Measurements from ENCODE around the gene PDK2.

The PDK2 gene

GRCh38 chr17:50091918-50092285 lies 3.2 kb upstream of the PDK2 start:
- Histone ChIP-seq H3K9me2 (replicated peaks; ENCODE audit: control insufficient read depth, low read length) (no peaks in the 10 kb centered on the region), H3K27ac (ENCODE audit: low read depth, low read length) (no peak overlapping the region)

GRCh38 chr17:50093246-50093645 lies 1.9 kb upstream of the PDK2 start:
- no peak for TF ChIP-seq EZH2phosphoT487 (IDR thresholded peaks at IDR 0.05; ENCODE audit: borderline replicate concordance, low read length)
- TF ChIP-seq CTCF (IDR thresholded peaks at IDR 0.05; ENCODE audit: low read depth, low read length, poor library complexity, severe bottlenecking), result no peak
- peaks cover 20% of the 10 kb centered on the region for H3K4me1 ChIP-seq (ENCODE audit: control insufficient read depth, low read length)
- H3K9me3 ChIP-seq (ENCODE audit: control insufficient read depth, insufficient read depth, low read length), result no peaks in the 10 kb centered on the region
- no peaks in the 10 kb centered on the region for H3K9me2 ChIP-seq (replicated peaks; ENCODE audit: control insufficient read depth, low read length)
- no peaks in the 10 kb centered on the region for H3K36me3 ChIP-seq (ENCODE audit: control insufficient read depth, low read length)
- H3K27ac ChIP-seq (ENCODE audit: low read depth, low read length), result no peak overlapping the region
- H3K27me3 ChIP-seq (ENCODE audit: control insufficient read depth, low read length), result no peaks in the 10 kb centered on the region
- peaks cover 5% of the 10 kb centered on the region for H3K79me2 ChIP-seq (ENCODE audit: control insufficient read depth, low read length)
- H3F3A ChIP-seq (ENCODE audit: control insufficient read depth, insufficient read depth), result no peaks in the 10 kb centered on the region
- no peak overlapping the region for H3K4me3 ChIP-seq (ENCODE audit: low read length)
- H4K20me1 ChIP-seq (ENCODE audit: control insufficient read depth, insufficient read depth, low read depth, low read length), result no peaks in the 10 kb centered on the region
- no peak overlapping the region for H3K4me2 ChIP-seq (ENCODE audit: low read length)

More at GRCh38 chr17:50091918-50092285, 3.2 kb upstream of the PDK2 start:
- no peak overlapping the region for H3K4me2 ChIP-seq (ENCODE audit: low read length)
- no peak overlapping the region for H3K4me3 ChIP-seq (ENCODE audit: low read length)
- no peak for TF ChIP-seq CTCF (IDR thresholded peaks at IDR 0.05; ENCODE audit: low read depth, low read length, poor library complexity, severe bottlenecking)
- TF ChIP-seq EZH2phosphoT487 (IDR thresholded peaks at IDR 0.05; ENCODE audit: borderline replicate concordance, low read length), result no peak
- H4K20me1 ChIP-seq (ENCODE audit: control insufficient read depth, insufficient read depth, low read depth, low read length), result no peaks in the 10 kb centered on the region
- H3K27me3 ChIP-seq (ENCODE audit: control insufficient read depth, low read length), result no peaks in the 10 kb centered on the region
- no peaks in the 10 kb centered on the region for H3K9me3 ChIP-seq (ENCODE audit: control insufficient read depth, insufficient read depth, low read length)
- no peaks in the 10 kb centered on the region for H3K36me3 ChIP-seq (ENCODE audit: control insufficient read depth, low read length)
- peaks cover 5% of the 10 kb centered on the region for H3K79me2 ChIP-seq (ENCODE audit: control insufficient read depth, low read length)
- peaks cover 2% of the 10 kb centered on the region; the same call in 1 of the 2 replicates for H3F3A ChIP-seq (ENCODE audit: control insufficient read depth, insufficient read depth)
- H3K4me1 ChIP-seq (ENCODE audit: control insufficient read depth, low read length), result peaks cover 20% of the 10 kb centered on the region

- Histone ChIP-seq H3K36me3 (ENCODE audit: control insufficient read depth, low read length) (no peaks in the 10 kb centered on the region), H3K9me3 (ENCODE audit: control insufficient read depth, insufficient read depth, low read length) (no peaks in the 10 kb centered on the region), H3K4me3 (ENCODE audit: low read length) (no peak overlapping the region), H3K79me2 (ENCODE audit: control insufficient read depth, low read length) (peaks cover 5% of the 10 kb centered on the region), H3K27ac (ENCODE audit: low read depth, low read length) (no peak overlapping the region), H3K4me1 (ENCODE audit: control insufficient read depth, low read length) (peaks cover 20% of the 10 kb centered on the region), H3K9me2 (replicated peaks; ENCODE audit: control insufficient read depth, low read length) (no peaks in the 10 kb centered on the region), H3F3A (ENCODE audit: control insufficient read depth, insufficient read depth) (no peaks in the 10 kb centered on the region), H3K27me3 (ENCODE audit: control insufficient read depth, low read length) (no peaks in the 10 kb centered on the region), H4K20me1 (ENCODE audit: control insufficient read depth, insufficient read depth, low read depth, low read length) (no peaks in the 10 kb centered on the region), H3K4me2 (ENCODE audit: low read length) (peak overlapping the region; percentile 99)
- TF ChIP-seq EZH2phosphoT487 (IDR thresholded peaks at IDR 0.05; ENCODE audit: borderline replicate concordance, low read length) (no peak), CTCF (IDR thresholded peaks at IDR 0.05; ENCODE audit: low read depth, low read length, poor library complexity, severe bottlenecking) (no peak)
These were observed 1.3 kb upstream of the PDK2 start for GRCh38 chr17:50093807-50094206.
